Fibroblast of skin of right quadriceps (primary cell): ENCODE results near the gene FKBP1A.
A peak's percentile ranks its signal among the peaks of the same experiment; 100 is the strongest.

Experiments used
- DNase-seq: peaks from one replicate; pipeline ENCODE4 v3.0.0-alpha.2; 2013

Gene FKBP1A

DNA sequence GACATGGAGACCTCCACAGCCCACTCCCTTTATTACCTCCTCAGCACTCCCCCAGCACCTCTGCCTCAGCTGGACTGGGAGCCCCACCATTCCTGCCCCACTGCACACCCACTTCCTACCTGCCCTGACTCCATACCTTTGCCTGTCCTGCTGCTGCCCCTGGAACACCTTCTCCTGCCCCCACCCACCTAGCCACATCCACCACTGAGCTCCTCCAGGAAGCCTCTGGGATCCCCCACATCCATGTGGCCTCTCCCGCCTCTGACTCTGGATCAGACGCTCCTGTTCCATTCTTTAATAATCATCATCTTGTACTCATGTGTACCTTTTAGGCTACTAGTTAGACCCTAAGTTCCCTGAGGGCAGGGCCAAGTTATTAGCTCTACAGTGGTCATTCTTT, 61.8 kb downstream of the FKBP1A start:
- DNase-seq = no peak

GRCh38 chr20:1330075-1330830, 62.6 kb downstream of the FKBP1A start:
- DNase-seq = no peak

DNA sequence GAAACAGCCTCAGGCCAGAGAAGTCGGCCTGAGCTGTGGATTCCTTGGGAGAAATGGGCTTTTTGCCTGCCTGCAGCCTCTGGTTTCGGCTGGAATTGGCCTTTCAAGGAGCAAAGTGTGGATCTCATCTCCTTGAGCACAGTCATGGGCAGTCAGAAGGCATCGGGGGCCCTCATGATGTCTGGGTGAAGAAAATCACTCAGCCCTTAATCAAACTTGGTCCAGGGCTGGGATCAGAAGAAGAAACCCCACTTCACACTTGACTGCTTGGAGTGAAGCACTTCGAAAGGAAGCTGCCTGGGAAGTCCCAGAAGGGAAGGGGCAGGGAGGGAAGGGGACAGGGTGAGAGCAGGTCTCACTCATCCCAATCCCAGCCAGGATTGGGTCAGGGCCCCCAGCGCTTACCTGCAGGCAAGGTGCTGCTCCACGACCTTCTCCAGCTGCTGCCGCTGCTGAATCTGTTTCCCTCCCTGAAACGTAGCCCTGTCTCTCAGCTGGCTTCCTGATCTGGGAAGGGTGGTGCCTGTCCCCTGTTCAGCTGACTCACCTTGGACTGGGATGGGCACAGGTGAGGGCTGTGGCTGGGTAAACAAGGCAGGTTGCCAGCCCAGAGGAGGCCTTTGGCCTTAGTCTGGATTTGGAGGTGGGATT, 64.0 kb downstream of the FKBP1A start, which contains the start of gene SDCBP2:
Gene SDCBP2 (minus strand): TSS at position 460 of the 651 bp plus-strand sequence. CDS start 8,723 bp downstream, outside the sequence.
- DNase-seq = no peak

- no peak for DNase-seq
These were observed 64.8 kb downstream of the FKBP1A start for GRCh38 chr20:1327827-1328679.

DNA sequence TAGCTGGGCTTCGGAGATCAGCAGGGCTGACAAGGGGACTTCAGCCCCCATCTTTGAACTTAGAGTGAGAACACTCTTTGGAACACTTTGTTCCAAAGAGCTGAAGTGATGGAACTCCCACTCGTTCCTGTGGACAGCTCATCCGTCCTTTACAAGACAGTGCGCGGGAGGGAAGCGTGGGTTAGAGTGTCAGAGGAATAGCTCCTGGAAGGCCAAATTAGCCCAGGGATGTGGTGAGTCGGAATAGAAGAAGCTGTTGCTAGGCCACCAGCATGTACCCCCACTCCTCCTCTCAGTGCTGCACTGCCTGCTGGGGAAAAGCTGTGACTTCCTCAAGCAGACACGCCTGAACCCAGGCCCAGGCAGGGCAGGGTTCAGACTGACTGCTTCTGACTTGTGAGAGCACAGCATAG, 65.6 kb downstream of the FKBP1A start:
- peak; percentile 65 for DNase-seq

DNA sequence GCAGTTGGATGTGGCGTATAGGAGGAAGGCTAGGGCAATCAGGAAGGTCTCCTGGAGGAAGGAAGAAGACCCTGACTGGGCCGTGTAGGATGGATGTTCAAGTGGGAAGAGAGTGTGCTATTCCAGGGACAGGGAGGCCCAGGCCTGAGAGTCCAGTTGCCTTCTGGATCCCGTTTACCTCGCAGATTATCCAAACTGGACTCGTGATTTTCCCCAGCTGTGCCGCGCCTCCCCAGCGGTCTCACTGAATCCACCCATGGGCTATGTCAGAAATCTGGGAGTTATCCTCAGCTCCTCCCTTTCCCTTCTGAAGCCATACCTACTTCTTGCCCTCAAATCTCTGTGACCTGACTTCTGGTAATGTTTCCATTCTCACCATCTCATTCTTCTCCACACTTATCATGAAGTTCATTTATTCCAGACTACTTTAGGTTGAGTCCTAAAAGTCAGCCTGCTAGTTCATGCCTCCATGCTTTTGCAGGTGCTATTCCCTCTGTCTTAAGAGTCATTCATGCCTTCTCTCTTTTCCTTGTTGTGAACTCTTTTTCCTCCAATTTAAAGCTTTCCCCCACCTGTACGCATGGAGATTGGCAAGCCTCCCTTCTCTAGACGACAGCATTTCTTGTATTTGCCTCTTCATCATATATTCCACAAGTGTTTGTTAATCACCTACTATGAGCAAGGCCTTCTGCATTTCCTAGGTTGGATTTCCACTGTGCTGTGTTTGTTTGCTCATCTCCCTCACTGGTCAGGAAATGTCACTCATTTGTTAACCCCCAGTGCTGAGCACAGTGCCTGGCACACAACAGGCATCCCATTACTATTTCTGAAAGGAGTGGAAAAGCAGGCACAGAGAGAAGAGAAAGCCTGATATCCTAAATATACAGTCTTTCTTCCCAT, 66.6 kb downstream of the FKBP1A start:
- DNase-seq = no peak

DNA sequence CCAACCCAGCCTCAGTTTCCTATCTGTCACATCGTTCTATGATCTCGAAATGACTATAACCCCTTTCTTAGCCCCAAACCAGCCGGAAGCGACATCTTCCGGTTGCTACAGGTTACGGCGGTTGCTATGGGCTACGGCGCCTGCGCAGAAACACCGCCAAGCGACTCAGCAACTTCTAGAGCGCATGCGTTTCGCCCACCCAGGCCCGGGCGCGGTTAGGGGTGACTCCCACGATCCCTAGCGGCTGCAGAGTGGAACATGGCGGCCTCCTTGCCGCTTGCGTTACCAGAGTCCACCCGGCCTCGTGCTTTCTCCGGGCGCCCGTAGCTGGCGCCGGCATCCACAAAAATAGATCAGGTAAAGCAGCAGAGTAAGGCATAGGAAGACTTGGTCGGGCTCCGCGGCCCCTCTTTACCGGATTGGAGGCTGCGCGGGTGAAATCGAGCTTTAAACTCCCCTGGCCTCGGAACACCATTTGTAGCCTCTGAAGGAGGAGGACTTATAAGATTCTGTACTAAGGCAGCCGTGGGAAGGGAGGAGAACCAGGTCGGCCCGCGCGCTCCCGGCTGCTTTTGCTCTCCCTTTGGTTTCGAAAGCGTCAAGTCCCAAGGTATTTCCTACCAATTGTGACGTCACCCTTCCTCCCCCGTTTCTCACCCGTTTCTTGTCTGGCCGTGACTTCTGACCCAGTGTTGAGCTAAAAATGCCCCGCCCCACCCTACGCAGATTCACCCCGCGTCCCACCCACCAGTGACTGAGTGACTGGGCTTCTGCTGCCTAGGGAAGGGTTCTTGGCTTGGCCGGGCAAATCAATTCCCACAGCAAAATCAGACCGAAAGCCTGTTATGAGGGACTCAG, 67.5 kb downstream of the FKBP1A start:
- peak; percentile 95 for DNase-seq

- peak; percentile 67 for DNase-seq
These were observed 68.2 kb downstream of the FKBP1A start for GRCh38 chr20:1324598-1325172.

DNA sequence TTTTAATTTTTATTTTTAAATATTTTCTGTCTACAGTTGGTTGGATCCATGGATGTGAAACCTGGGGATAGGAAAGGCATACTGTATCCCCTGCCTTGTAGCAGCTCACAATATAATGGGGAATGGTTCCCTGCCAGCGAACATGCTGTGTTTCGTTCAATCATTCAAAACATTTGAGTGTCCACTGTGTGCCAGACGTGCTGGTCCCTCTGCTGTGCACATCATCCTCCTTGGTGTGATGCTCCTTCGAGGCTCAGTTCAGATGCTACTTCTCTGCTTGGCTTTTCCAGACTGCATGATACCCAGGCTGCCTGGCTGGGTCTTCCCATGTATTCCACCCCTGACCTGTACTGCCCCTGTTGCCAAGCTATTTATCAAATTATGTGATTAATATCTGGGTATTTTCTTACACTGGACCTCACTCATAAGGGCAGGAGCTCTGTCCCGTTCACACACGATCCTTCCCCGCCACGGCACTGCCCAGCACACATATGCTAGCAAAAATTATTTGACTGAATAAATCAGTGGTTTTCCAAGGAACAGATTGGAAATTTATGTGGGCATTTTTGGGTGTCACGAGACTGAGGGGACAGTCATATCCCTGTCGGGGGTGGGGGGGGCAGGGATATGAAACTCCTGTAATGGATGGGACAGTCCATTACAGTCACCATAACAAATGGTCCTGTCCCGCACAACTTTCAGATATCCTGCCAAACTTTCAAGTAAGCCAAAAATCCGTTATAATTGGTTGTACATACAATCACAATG, 68.8 kb downstream of the FKBP1A start:
- no peak for DNase-seq

GRCh38 chr20:1323256-1323655, 69.6 kb downstream of the FKBP1A start:
- peak; percentile 12 for DNase-seq

DNA sequence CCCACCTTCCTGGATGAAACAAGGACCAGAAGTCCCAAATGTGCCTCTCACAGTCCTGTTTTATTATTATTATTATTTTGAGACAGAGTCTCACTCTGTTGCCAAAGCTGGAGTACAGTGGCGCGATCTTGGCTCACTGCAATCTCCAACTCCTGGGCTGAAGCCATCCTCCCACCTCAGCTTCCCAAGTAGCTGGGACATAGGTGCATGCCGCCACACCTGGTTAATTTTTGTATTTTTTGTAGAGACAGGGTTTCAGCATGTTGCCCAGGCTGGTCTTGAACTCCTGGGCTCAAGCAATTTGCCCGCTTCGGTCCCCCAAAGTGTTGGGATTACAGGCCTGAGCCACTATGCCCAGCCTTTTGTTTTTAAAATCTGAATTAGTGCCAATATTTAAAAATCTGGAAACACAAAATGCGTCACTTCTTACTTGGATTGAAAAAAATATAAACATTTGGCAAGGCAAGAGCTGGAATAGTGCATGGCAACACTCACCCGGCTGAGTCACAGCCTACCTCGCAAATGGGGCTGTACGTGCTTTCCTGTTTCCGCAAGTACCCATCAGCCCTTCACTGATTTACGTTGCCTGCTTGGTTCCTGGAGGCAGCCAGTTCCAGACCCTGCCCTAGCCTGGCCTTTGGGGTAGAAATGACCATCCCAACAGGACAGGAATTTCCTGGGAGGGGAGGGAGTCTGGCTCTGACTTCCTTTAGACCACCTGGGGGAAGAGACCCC, 70.2 kb downstream of the FKBP1A start:
- peak; percentile 92 for DNase-seq

DNA sequence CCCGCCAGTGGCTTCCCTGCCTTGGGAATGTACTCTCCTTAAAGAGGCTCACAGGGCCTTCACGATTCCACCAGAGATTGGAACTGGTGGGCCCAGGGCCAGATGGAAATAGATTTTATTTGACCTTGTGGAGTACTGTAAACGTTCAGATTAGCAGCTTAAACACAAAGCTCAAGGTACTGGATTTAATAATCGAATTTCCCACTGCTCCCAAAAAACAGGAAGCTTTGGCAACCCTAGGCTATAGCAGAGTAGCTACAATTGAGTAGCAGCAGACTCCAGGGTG, 71.3 kb downstream of the FKBP1A start:
- DNase-seq = no peak

DNA sequence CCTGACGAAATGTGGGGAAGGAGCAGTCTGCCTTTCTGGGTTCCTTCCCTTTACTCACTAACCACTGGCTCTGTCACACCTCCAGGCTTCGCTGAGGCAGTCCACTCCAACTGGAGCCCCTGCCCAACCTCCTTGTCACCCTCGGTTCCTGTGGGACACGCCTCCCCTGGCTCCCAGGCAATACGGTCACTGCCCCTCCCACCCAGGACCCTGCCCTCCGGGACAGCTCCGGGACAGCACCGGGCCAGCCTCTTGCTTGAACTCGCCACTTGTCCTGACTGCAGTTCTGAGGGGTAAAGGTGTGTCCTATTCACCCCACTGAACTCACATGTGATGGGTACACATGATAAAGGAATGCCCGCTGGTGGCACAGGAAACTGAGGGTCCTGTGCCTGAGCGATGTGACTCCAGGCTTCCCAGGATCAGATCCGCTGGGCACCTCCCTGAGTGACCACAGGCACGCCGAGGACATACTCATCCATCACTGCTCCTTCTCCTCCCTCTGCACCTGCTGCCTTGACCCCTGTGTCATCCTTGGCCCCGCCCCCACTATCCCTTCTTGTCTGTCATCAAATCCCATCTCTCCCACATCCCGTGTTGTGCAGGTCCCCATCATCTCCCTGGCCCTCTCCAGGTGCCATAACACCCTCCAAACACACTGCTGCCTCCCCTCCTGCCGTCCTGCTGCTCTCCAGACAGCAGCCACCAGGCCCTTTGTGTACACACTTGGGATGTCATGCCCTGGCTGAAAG, 71.8 kb downstream of the FKBP1A start:
- no peak for DNase-seq

DNA sequence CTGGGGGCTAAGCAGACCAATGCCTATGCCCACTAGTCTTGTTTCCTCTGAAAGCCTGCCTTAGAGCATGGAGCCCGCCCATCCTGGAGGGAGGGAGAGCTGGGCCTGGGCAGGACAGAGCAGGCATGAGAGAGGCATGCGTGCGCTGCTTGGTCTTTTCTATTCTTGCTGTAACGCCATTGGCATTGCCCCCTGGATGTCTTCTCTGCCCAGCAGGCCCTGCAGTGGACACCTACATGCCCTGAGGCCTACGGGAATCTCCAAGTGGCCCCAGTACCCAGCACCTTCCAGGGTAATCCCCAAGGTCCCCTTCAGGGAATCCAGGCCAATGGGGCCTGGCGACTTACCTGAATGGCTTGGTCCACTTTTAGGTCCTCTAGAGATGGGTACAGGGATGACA, 72.8 kb downstream of the FKBP1A start:
- DNase-seq = no peak

- DNase-seq = no peak
These were observed 73.4 kb downstream of the FKBP1A start for GRCh38 chr20:1319462-1319861.

DNA sequence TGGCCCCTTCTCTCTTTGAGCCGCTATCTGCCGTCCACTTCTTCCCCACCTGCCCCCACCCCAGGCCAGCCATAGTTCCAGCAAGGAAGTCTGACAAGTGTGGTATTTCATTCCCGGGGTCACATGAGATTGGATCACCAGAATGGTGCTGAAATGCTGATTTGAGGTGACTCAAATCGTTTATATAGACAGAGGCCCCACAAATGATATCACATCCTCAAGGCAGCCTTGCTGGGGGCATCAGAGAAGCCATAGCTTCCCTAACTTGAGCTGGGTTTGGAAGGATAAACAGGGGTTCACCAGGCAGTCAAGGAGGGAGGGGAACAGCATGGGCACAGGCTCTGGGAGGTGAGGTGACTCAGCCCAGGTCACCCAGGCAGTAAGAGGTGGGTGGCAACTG, 73.8 kb downstream of the FKBP1A start:
- no peak for DNase-seq
